ENCODE results near the gene KCNN3. TPM values are rescaled to one million over a fixed set of nuclear protein-coding genes. Genes with fewer than 3 reads are reported as not detected.

The KCNN3 gene
- total and polyA plus RNA-seq, 2 donors (not counting 1 experiment from before 2014, with no cell fraction given) = 0.17 to 0.82 TPM

GRCh38 chr1:154666051-154666790, 203.9 kb downstream of the KCNN3 start:
- CTCF ChIA-PET = interaction anchor here (1.1 kb wide), 1 partner anchor 212 kb away, joined by 4 read pairs; no protein-coding TSS in a partner anchor
- no peak overlapping the region for H3K4me3 Mint-ChIP-seq
- Histone ChIP-seq H3K4me2 (replicated peaks; ENCODE audit: low read depth, low read length, poor library complexity, severe bottlenecking) (no peak overlapping the region), H3K9ac (ENCODE audit: low read length) (no peak overlapping the region), H4K20me1 (ENCODE audit: control insufficient read depth, insufficient read depth, low read length, poor library complexity, severe bottlenecking) (no peaks in the 10 kb centered on the region), H3K79me2 (ENCODE audit: control insufficient read depth, insufficient read depth, low read length) (no peaks in the 10 kb centered on the region), H3K4me3 (ENCODE audit: control extremely low read depth in 1 of 5, extremely low read depth in 1 of 5, insufficient read depth in 1 of 5, low read depth in 2 of 5, low read length in 4 of 5) (no peak overlapping the region), H3K4me1 (ENCODE audit: control insufficient read depth in 2 of 2, insufficient read depth in 2 of 2, low read length in 2 of 2) (peaks cover 0 to 3% of the 10 kb centered on the region in 2 donors), H3K27ac (ENCODE audit: low read length in 2 of 2) (no peak overlapping the region), H3K9me3 (ENCODE audit: control extremely low read depth in 1 of 3, control insufficient read depth in 2 of 3, insufficient read depth in 1 of 3, low read length in 2 of 3) (no peaks in the 10 kb centered on the region), H3K27me3 (replicated peaks in 1 of 4; ENCODE audit: control extremely low read depth in 1 of 4, control insufficient read depth in 3 of 4, insufficient read depth in 4 of 4, low read length in 3 of 4) (peaks cover 0 to 2% (median under 1%) of the 10 kb centered on the region in 4 experiments), H3K36me3 (replicated peaks in 1 of 2; ENCODE audit: control extremely low read depth in 1 of 2, control insufficient read depth in 1 of 2, extremely low read depth in 1 of 2, insufficient read depth in 2 of 2, low read length in 1 of 2) (no peaks in the 10 kb centered on the region), H2AFZ (ENCODE audit: insufficient read depth, low read depth, low read length, poor library complexity, severe bottlenecking) (no peak overlapping the region)
- intact Hi-C loops (cut with micrococcal nuclease) = no loop called here
- no peaks in the 10 kb centered on the region for H3K4me1 Mint-ChIP-seq
- TF ChIP-seq CTCF (IDR thresholded peaks at IDR 0.05) (no peak), EZH2 (IDR thresholded peaks at IDR 0.05; ENCODE audit: borderline replicate concordance, insufficient read depth, low read depth, low read length, poor library complexity, severe bottlenecking) (no peak)
- peaks cover 13% of the 10 kb centered on the region for H3K27me3 Mint-ChIP-seq
- no peak overlapping the region for H3K27ac Mint-ChIP-seq
- DNase-seq = no peak
- ATAC-seq (ENCODE audit: low read depth) = no peak
- POLR2A ChIA-PET = no interaction called here
- H3K9me3 Mint-ChIP-seq (ENCODE audit: insufficient read depth) = no peaks in the 10 kb centered on the region
- 79% methylated on average over 6 of the region's 7 CpGs for WGBS (ENCODE audit: insufficient coverage)

DNA sequence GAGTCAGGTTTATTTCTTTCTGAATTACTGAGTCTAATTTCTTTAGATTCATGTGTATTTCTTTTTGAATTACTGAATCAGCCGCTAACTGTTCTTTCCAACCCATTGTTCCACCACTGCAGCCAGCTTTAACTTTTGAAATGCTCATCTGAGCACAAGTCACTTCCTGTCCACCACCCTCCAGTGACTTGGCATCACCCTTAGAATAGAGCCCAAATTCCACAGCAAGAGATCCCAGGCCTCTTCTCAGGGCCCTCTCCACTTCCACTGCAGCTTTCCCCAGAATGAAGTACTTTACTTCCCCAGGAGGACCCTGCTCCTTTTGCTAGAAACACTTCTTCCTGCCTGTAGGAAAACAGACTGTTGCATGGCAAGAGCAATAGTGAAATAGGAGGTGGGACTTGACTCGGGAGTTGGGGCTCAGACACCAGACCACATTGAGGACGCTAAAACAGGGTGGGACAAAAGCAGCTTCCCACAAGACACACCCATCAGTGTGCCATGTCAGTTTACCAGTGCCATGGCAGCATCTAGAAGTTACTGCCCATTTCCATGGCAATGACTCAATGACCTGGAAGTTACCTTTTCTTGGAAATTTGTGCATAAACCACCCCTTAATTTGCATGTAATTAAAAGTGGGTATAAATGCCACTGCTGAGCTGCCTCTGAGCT, 205.6 kb downstream of the KCNN3 start:
- Histone ChIP-seq H3K36me3 (replicated peaks in 1 of 2; ENCODE audit: control extremely low read depth in 1 of 2, control insufficient read depth in 1 of 2, extremely low read depth in 1 of 2, insufficient read depth in 2 of 2, low read length in 1 of 2) (no peaks in the 10 kb centered on the region), H3K9ac (ENCODE audit: low read length) (no peak overlapping the region), H3K27ac (ENCODE audit: low read length in 2 of 2) (no peak overlapping the region), H3K27me3 (replicated peaks in 1 of 4; ENCODE audit: control extremely low read depth in 1 of 4, control insufficient read depth in 3 of 4, insufficient read depth in 4 of 4, low read length in 3 of 4) (peaks cover 0 to 8% (median 3%) of the 10 kb centered on the region in 4 experiments), H3K9me3 (ENCODE audit: control extremely low read depth in 1 of 3, control insufficient read depth in 2 of 3, insufficient read depth in 1 of 3, low read length in 2 of 3) (no peaks in the 10 kb centered on the region), H3K4me3 (ENCODE audit: control extremely low read depth in 1 of 5, extremely low read depth in 1 of 5, insufficient read depth in 1 of 5, low read depth in 2 of 5, low read length in 4 of 5) (no peak overlapping the region), H3K4me1 (ENCODE audit: control insufficient read depth in 2 of 2, insufficient read depth in 2 of 2, low read length in 2 of 2) (no peaks in the 10 kb centered on the region), H2AFZ (ENCODE audit: insufficient read depth, low read depth, low read length, poor library complexity, severe bottlenecking) (no peak overlapping the region), H3K79me2 (ENCODE audit: control insufficient read depth, insufficient read depth, low read length) (no peaks in the 10 kb centered on the region), H3K4me2 (replicated peaks; ENCODE audit: low read depth, low read length, poor library complexity, severe bottlenecking) (no peak overlapping the region), H4K20me1 (ENCODE audit: control insufficient read depth, insufficient read depth, low read length, poor library complexity, severe bottlenecking) (no peaks in the 10 kb centered on the region)
- TF ChIP-seq EZH2 (IDR thresholded peaks at IDR 0.05; ENCODE audit: borderline replicate concordance, insufficient read depth, low read depth, low read length, poor library complexity, severe bottlenecking) = no peak
- intact Hi-C loops (cut with micrococcal nuclease) = no loop called here
- DNase-seq (no peak), ATAC-seq (ENCODE audit: low read depth) (no peak)
- WGBS (ENCODE audit: insufficient coverage) = 62% methylated on average over 2 of the region's 3 CpGs
- H3K27me3 Mint-ChIP-seq = peaks cover 25% of the 10 kb centered on the region
- H3K4me1 Mint-ChIP-seq = no peaks in the 10 kb centered on the region
- ChIA-PET POLR2A (no interaction called here), CTCF (interaction anchor here (0.6 to 1.2 kb wide), 2 partner anchors 105 to 214 kb away, joined by 3 to 4 read pairs; no protein-coding TSS in a partner anchor)
- H3K9me3 Mint-ChIP-seq (ENCODE audit: insufficient read depth) = no peaks in the 10 kb centered on the region
- no peak overlapping the region for H3K4me3 Mint-ChIP-seq
- H3K27ac Mint-ChIP-seq = no peak overlapping the region

All from B cell (primary cell).